ENCODE measurements around the gene NFXL1. TPM values are rescaled to one million over a fixed set of nuclear protein-coding genes. Genes with fewer than 3 reads are reported as not detected.

NFXL1 gene
- total RNA-seq (2022) = 22.5 and 22.8 TPM in 2 replicates
- Bru-seq, nascent RNA = percentile 90 among the genes with signal in this experiment
- BruChase-seq, experiment 1, labeled RNA remaining after a 2-hour chase = percentile 87 among the genes with signal in this experiment
- percentile 76 among the genes with signal in this experiment for BruChase-seq, experiment 2, labeled RNA remaining after a 6-hour chase
- long read RNA-seq, transcript NFXL1-202 (23 exons, 3,728 nt) = major isoform, 6 of 15 reads
- long read RNA-seq, partial matches to known transcripts = 7 of 15 reads
- long read RNA-seq, other reads (novel, unspliced or antisense) = 2 of 15 reads

DNA sequence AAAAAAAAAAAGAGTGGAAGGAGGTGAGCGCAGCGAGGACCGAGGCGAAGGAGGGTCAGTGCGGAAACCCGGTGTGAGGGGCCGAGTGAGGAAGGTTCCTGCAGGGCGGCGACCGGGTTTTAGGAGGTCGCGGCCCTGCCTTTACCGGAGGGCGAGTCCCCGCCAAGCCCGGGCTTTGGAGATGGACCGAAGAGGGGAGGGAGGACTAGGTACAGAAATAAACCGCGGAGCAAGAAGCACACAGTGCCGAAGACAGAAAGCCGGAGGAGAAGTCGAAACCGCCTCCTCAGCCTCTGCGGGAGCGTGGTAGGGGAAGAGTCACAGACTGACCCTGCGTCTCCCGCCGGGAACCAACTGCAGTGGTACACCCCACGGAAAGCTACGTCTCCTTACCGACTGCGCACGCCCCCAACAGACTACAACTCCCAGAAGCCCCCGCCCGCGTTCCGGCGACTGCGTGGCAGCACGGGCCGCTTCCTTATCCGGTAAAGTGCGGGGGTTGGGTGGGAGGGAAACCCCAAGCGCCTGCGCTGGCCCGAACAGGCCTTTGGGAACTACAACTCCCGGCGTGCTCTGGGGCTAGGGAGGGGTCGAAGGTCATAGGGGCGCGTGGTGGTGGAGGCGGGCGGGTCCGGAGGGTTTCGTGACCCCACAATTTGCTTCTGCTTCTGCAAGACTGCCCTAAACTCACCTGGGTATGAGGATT, at the start of gene NFXL1:
NFXL1 (minus strand) TSS at position 364 of the 706 bp plus-strand sequence. CDS start 380 bp downstream, outside the sequence.
- no peaks in the 10 kb centered on the region for H3K9me3 Mint-ChIP-seq (ENCODE audit: unreplicated experiment)
- H3K4me3 Mint-ChIP-seq (ENCODE audit: unreplicated experiment) = peak within 1 kb of the TSS; percentile 87
- no TSS peak for BruUV-seq (replicated peaks)
- ChIA-PET POLR2A (interaction anchor here (1.0 kb wide), 1 partner anchor 12 kb away, joined by 5 read pairs; no protein-coding TSS in a partner anchor), CTCF (interaction anchor here (0.6 to 1.6 kb wide), 5 partner anchors 13 to 213 kb away, joined by 3 to 8 read pairs (median 4); no protein-coding TSS in a partner anchor)
- peaks cover 23% of the 10 kb centered on the region for H3K36me3 Mint-ChIP-seq (ENCODE audit: insufficient read depth, unreplicated experiment)
- peak within 1 kb of the TSS; percentile 90 for H3K27ac Mint-ChIP-seq (ENCODE audit: unreplicated experiment)
- intact Hi-C loops (cut with micrococcal nuclease; ENCODE audit: unreplicated experiment) = loop anchor here (5.0 kb wide), 2 partner anchors 103 to 947 kb away; partner anchors contain the start of genes CNGA1 and NIPAL1
- Histone ChIP-seq H3K9me3 (no peaks in the 10 kb centered on the region), H3K4me3 (ENCODE audit: low read depth, low read length) (peak within 1 kb of the TSS; percentile 87), H3K4me1 (peaks cover 7% of the 10 kb centered on the region), H3K36me3 (ENCODE audit: control insufficient read depth, insufficient read depth, low read length) (no peaks in the 10 kb centered on the region; the same call in 1 of the 2 replicates), H3K27me3 (replicated peaks; ENCODE audit: control insufficient read depth, insufficient read depth, low read length) (no peaks in the 10 kb centered on the region)
- TF ChIP-seq, protein P1, sequence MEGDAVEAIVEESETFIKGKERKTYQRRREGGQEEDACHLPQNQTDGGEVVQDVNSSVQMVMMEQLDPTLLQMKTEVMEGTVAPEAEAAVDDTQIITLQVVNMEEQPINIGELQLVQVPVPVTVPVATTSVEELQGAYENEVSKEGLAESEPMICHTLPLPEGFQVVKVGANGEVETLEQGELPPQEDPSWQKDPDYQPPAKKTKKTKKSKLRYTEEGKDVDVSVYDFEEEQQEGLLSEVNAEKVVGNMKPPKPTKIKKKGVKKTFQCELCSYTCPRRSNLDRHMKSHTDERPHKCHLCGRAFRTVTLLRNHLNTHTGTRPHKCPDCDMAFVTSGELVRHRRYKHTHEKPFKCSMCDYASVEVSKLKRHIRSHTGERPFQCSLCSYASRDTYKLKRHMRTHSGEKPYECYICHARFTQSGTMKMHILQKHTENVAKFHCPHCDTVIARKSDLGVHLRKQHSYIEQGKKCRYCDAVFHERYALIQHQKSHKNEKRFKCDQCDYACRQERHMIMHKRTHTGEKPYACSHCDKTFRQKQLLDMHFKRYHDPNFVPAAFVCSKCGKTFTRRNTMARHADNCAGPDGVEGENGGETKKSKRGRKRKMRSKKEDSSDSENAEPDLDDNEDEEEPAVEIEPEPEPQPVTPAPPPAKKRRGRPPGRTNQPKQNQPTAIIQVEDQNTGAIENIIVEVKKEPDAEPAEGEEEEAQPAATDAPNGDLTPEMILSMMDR (IDR thresholded peaks at IDR 0.05; ENCODE audit: insufficient read depth in 1 of 2, low read depth in 1 of 2, low read length in 1 of 2, severe bottlenecking in 1 of 2, unreplicated experiment in 1 of 2) = no peak
- no peaks in the 10 kb centered on the region for H3K27me3 Mint-ChIP-seq (ENCODE audit: insufficient read depth, unreplicated experiment)
- peak; percentile 96 to 97 for DNase-seq
- peaks cover 6% of the 10 kb centered on the region for H3K4me1 Mint-ChIP-seq (ENCODE audit: low read depth, unreplicated experiment)

DNA sequence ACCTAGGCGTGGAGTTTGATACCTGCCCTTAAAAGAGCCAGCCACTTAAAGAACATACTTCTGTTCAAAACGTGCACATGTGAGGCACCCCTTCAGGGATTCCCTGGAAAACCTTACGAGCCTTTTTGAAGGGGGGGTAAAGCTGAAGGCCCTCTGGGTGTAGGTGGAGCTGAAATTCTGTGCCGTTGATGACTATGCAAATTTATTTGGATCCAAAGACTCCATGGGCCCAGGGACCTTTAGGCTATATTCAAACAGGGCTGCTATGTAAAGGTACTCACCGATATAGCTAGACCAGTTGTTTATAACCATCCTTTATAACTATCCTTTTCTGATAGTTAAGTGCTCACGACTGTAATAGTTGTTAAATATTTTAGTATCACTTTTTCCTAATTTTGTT, 40.3 kb upstream of the NFXL1 start:
- no peaks in the 10 kb centered on the region for H3K36me3 ChIP-seq (ENCODE audit: control insufficient read depth, insufficient read depth, low read length)
- ChIA-PET CTCF (no interaction called here), POLR2A (no interaction called here)
- DNase-seq = no peak
- H3K27me3 ChIP-seq (replicated peaks; ENCODE audit: control insufficient read depth, insufficient read depth, low read length) = no peaks in the 10 kb centered on the region
- BruUV-seq (replicated peaks) = no TSS peak
- no peaks in the 10 kb centered on the region for H3K9me3 ChIP-seq
- H3K4me1 ChIP-seq = no peaks in the 10 kb centered on the region
- no peaks in the 10 kb centered on the region for H3K9me3 Mint-ChIP-seq (ENCODE audit: unreplicated experiment)
- no peak overlapping the region for H3K27ac Mint-ChIP-seq (ENCODE audit: unreplicated experiment)
- H3K4me3 Mint-ChIP-seq (ENCODE audit: unreplicated experiment) = no peak overlapping the region
- intact Hi-C loops (cut with micrococcal nuclease; ENCODE audit: unreplicated experiment) = no loop called here
- no peaks in the 10 kb centered on the region for H3K36me3 Mint-ChIP-seq (ENCODE audit: insufficient read depth, unreplicated experiment)
- TF ChIP-seq, protein P1 (IDR thresholded peaks at IDR 0.05; ENCODE audit: insufficient read depth in 1 of 2, low read depth in 1 of 2, low read length in 1 of 2, severe bottlenecking in 1 of 2, unreplicated experiment in 1 of 2) = no peak
- no peak overlapping the region for H3K4me3 ChIP-seq (ENCODE audit: low read depth, low read length)
- no peaks in the 10 kb centered on the region for H3K27me3 Mint-ChIP-seq (ENCODE audit: insufficient read depth, unreplicated experiment)
- no peaks in the 10 kb centered on the region for H3K4me1 Mint-ChIP-seq (ENCODE audit: low read depth, unreplicated experiment)

DNA sequence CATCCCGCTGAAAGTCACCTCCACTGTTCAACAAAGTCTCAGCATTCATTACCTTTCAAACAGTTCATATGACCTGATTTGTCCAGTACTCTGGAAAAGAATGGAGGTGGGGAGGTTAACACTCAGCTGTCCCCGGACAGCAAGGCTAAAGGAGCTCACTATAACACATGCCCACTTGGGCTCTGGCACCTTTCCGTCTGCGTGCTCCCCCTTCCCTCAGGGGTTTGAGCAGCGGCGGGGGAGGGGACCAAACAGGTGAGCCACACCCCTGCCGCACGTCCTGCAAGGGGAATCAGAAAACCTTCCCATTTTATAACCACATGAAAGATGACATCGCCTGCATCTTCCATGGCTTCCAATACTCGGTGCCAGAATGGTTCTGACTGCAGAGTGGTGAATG, 39.9 kb upstream of the NFXL1 start:
- ChIA-PET CTCF (no interaction called here), POLR2A (no interaction called here)
- no TSS peak for BruUV-seq (replicated peaks)
- no peak overlapping the region for H3K4me3 ChIP-seq (ENCODE audit: low read depth, low read length)
- no peaks in the 10 kb centered on the region for H3K4me1 Mint-ChIP-seq (ENCODE audit: low read depth, unreplicated experiment)
- H3K4me3 Mint-ChIP-seq (ENCODE audit: unreplicated experiment) = no peak overlapping the region
- H3K27me3 Mint-ChIP-seq (ENCODE audit: insufficient read depth, unreplicated experiment) = no peaks in the 10 kb centered on the region
- H3K27ac Mint-ChIP-seq (ENCODE audit: unreplicated experiment) = no peak overlapping the region
- TF ChIP-seq, protein P1 (IDR thresholded peaks at IDR 0.05; ENCODE audit: insufficient read depth in 1 of 2, low read depth in 1 of 2, low read length in 1 of 2, severe bottlenecking in 1 of 2, unreplicated experiment in 1 of 2) = no peak
- no peaks in the 10 kb centered on the region for H3K27me3 ChIP-seq (replicated peaks; ENCODE audit: control insufficient read depth, insufficient read depth, low read length)
- H3K9me3 ChIP-seq = no peaks in the 10 kb centered on the region
- intact Hi-C loops (cut with micrococcal nuclease; ENCODE audit: unreplicated experiment) = no loop called here
- H3K36me3 ChIP-seq (ENCODE audit: control insufficient read depth, insufficient read depth, low read length) = no peaks in the 10 kb centered on the region
- H3K9me3 Mint-ChIP-seq (ENCODE audit: unreplicated experiment) = no peaks in the 10 kb centered on the region
- no peak for DNase-seq
- H3K36me3 Mint-ChIP-seq (ENCODE audit: insufficient read depth, unreplicated experiment) = no peaks in the 10 kb centered on the region
- no peaks in the 10 kb centered on the region for H3K4me1 ChIP-seq

All from Caco-2 (cell line).